Measurements from ENCODE around the gene ZCCHC17.

ZCCHC17 gene

GRCh38 chr1:31308036-31308435 lies 11.2 kb downstream of the ZCCHC17 start:
- DNase-seq: no peak

GRCh38 chr1:31310198-31310597 lies 13.4 kb downstream of the ZCCHC17 start:
- no peak for DNase-seq

GRCh38 chr1:31315902-31316301 lies 19.1 kb downstream of the ZCCHC17 start:
- no peak for DNase-seq

GRCh38 chr1:31318146-31318545 lies 21.3 kb downstream of the ZCCHC17 start:
- no peak for DNase-seq

GRCh38 chr1:31324093-31324492 lies 27.3 kb downstream of the ZCCHC17 start:
- DNase-seq: no peak

- DNase-seq: no peak
These were observed 28.2 kb downstream of the ZCCHC17 start for GRCh38 chr1:31324992-31325391.

- no peak for DNase-seq
These were observed 29.6 kb downstream of the ZCCHC17 start for GRCh38 chr1:31326461-31326860.

GRCh38 chr1:31327381-31327780 lies 30.5 kb downstream of the ZCCHC17 start:
- DNase-seq: no peak

- DNase-seq: no peak
These were observed 38.2 kb downstream of the ZCCHC17 start for GRCh38 chr1:31335007-31335406.

- DNase-seq: no peak
These were observed 40.0 kb downstream of the ZCCHC17 start for GRCh38 chr1:31336687-31337467.

GRCh38 chr1:31344503-31344902 lies 47.7 kb downstream of the ZCCHC17 start:
- no peak for DNase-seq

- DNase-seq: no peak
These were observed 48.8 kb downstream of the ZCCHC17 start for GRCh38 chr1:31345635-31346034.

GRCh38 chr1:31346785-31347184 lies 50.0 kb downstream of the ZCCHC17 start:
- DNase-seq: no peak

GRCh38 chr1:31348449-31348848 lies 51.6 kb downstream of the ZCCHC17 start:
- DNase-seq: no peak

- no peak for DNase-seq
These were observed 57.5 kb downstream of the ZCCHC17 start for GRCh38 chr1:31354283-31354682.

GRCh38 chr1:31356427-31356826 lies 59.6 kb downstream of the ZCCHC17 start:
- no peak for DNase-seq

- no peak for DNase-seq
These were observed 64.8 kb downstream of the ZCCHC17 start for GRCh38 chr1:31361607-31362006.

GRCh38 chr1:31362032-31362431 lies 65.2 kb downstream of the ZCCHC17 start:
- no peak for DNase-seq

GRCh38 chr1:31364561-31365250 lies 67.9 kb downstream of the ZCCHC17 start:
- no peak for DNase-seq

- no peak for DNase-seq
These were observed 70.0 kb downstream of the ZCCHC17 start for GRCh38 chr1:31366796-31367195.

- no peak for DNase-seq
These were observed 71.8 kb downstream of the ZCCHC17 start for GRCh38 chr1:31368611-31369107.

GRCh38 chr1:31370021-31370420 lies 73.2 kb downstream of the ZCCHC17 start:
- no peak for DNase-seq

GRCh38 chr1:31370565-31370964 lies 73.7 kb downstream of the ZCCHC17 start:
- no peak for DNase-seq

All from stimulated activated CD4-positive, alpha-beta T cell treated with anti-CD3 and anti-CD28 coated beads, Interleukin-4, amount 100 ng/mL, for 4 hours (primary cell).